ENCODE measurements around the gene MT1A. TPM values are rescaled to one million over a fixed set of nuclear protein-coding genes. Genes with fewer than 3 reads are reported as not detected.

The MT1A gene
- 2.4 and 4.2 TPM in 2 replicates for total RNA-seq (2014; rRNA removed)
- 0.70 TPM for polyA plus RNA-seq (2012)

- no peak for DNase-seq (ENCODE audit: low read depth)
Observed at GRCh38 chr16:56637814-56638750, at the start of gene MT1A. MT1A (plus strand) TSS chr16:56638666; CDS start chr16:56638739, 73 bp downstream.

DNA sequence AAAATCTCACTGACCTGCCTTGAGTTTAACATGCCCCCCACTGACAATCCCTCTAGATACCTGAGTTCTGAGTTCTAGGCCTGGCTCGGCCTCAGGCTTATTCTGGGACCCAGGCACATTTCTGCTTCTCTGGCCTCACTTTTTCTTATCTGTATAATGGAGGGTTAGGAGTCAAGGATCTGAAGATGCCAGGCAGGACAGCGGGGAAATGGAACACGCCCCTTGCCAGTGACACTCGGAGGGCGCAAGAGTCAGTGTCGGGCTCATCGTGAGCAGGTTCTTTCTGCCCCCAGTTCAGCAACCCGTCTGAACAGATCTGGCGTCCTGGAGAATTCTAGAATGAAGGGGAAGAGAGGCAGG is 49.7 kb upstream of the MT1A start:
- DNase-seq (ENCODE audit: low read depth) = no peak

DNA sequence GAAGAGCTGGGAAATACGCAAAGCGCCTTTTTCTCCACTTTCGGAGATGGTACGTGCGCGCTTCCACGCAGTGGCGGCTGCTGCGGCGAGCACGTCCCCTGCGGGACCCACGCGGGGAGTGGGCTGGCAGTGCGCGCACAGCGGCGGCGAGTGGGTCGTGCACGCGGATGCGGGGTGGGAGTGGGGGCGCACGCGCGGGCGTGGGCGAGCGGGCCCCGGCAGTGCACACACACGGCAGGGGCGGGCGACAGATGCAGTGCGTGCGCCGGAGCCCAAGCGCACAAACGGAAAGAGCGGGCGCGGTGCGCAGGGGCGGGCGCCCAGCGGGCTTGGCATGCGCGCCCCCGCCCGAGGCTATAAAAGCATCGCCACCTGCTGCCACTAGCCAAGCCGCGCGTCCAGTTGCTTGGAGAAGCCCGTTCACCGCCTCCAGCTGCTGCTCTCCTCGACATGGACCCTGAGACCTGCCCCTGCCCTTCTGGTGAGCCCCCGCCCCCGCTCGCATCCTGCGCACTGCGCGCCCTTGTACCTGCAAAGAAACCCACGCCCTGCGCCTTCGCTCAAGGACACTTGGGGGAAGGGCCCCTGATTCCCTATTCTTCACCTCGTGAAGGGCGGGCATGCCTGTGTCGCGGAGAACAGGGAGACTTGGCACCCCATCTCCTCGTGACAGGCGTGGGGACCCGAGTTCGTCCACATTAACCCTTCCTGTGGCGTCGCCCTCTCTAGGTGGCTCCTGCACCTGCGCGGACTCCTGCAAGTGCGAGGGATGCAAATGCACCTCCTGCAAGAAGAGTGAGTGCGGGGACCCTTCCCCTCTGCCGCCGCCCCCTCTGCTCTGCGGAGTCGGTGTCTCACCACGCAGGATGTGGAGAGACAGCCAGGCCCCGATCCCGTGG is 49.1 kb upstream of the MT1A start, which contains the start of gene MT3:
Gene MT3 (plus strand): TSS at position 388 of the 899 bp plus-strand sequence. CDS start 63 bp downstream, at position 451.
- DNase-seq (ENCODE audit: low read depth) = peak; percentile 24

DNA sequence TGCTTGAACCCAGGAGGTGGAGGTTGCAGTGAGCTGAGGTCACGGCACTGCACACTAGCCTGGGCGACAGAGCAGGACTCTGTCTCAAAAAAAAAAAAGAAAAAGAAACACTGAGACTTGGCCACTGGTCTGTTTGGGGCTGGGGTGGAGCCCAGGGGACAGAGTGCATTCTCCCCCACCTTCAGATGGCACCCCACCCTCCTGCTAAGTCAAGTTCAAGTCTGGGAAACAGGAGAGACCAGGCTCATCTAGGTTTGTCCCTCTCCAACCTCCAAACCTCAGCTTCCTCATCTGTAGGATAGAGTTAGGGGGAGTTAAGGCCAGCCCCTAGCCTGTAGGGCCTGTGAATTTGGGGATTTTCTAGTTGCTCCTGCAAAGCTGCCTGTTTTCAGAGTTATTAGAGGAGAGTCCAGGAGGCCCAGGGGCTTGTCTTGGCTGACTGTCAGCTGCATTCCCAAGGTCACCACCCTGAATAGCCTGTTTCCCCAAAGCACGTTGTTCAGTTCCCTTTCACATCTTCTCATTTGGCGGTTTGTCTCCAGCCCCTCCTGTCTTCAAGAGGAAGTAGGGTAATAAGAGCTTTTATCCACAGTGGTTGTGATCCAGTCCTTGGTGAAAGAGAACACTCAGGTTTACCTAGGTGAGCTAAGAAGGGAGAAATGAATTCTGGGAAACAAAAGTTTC is 46.9 kb upstream of the MT1A start:
- DNase-seq (ENCODE audit: low read depth) = no peak

DNA sequence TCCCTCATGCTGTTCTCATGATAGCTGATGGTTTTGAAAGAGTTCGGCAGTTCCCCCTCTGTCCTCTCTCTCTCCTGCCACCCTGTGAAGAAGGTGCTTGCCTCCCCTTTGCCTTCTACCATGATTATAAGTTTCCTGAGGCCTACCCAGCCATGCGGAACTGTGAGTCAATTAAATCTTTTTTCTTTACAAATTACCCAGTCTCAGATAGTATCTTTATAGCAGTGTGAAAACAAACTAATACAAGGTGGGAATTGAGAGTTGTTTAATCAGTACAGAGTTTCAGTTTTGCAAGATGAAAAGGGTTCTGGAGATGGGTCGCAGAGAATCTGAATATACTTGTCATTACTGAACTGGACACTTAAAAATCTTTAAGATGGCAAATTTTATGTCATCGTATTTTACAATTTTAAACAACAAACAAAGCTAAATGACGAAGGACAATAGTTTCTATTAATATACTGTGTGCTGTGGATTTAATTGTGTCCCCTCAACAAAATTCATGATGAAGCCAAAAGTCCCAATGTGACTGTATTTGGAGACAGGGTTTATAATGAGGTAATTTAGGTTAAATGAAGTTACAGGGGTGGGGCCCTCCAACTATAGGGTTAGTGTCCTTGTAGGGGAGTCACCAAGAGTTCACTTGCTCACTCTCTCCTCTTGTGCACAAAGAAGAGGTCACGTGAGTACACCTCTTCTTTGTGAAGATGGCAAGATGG is 44.7 kb upstream of the MT1A start:
- DNase-seq (ENCODE audit: low read depth) = no peak

- DNase-seq (ENCODE audit: low read depth) = no peak
Observed at GRCh38 chr16:56594292-56594619, 44.2 kb upstream of the MT1A start.

DNA sequence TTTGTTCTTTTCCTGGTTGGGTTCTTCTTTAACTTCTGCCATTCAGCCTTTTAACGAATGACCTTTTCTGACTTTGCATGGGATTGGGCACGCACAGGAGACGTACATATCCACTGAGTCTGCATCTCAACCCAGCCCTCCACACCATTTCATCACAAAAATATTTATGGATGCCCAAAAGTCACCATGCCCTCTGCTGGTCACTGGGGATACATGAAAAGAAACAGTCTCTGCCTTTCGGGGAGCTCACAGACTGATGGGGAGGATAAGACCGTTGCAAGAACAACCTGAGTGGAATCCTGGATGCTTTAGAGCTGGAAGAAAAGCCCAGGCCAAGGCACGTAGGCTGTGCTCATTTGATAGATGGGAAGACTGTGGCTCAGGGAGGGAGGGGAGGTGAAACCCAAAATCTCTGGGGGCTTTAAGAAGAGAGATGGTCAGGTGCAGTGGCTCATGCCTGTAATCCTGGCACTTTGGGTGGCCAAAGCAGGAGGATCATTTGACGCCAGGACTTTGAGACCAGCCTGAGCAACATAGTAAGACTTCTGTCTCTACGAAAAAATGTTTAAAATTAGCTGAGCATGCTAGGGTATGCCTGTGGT is 38.0 kb upstream of the MT1A start:
- peak; percentile 71 for DNase-seq (ENCODE audit: low read depth)

- DNase-seq (ENCODE audit: low read depth) = no peak
Observed at GRCh38 chr16:56601325-56601724, 37.1 kb upstream of the MT1A start.

GRCh38 chr16:56603589-56603988 is 34.9 kb upstream of the MT1A start:
- peak; percentile 41 for DNase-seq (ENCODE audit: low read depth)

DNA sequence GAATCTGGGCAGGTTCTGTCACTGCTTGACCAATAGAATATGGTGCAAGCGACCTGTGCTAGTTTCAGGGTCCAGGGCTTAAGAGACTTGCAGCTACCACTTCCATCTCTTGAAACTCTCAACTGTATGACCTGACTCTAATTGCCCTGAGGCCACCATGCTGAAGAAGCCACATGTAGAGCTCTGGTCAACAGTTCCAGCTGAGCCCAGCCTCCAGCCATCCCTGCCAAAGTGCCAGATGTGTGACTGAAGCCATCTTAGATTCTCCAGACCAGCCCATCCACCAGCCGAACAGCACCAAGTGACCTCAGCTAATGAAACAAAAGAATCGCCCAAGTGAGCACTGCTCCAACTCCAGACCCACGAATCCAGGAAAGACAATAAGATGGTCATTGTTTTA is 33.5 kb upstream of the MT1A start:
- DNase-seq (ENCODE audit: low read depth) = no peak

DNA sequence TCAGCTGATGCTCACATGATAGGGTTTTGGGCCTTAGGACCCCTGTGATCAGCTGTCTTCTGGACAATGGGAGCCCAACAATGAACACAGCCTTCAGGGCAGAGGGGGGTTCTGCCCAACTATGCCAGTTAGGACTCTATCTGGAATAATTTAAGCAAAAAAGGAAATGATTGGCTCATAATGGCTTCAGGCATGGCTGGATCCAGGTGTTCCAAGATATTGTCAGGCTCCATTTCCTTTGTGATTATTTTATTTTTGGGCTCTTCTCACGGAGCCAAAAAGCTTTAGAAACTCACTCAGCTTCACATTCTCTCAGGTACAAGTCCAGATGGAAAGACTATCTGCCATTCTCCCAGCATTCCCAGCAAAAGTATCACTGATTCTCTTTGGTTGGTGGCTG is 33.0 kb upstream of the MT1A start:
- no peak for DNase-seq (ENCODE audit: low read depth)

GRCh38 chr16:56606071-56606475 is 32.4 kb upstream of the MT1A start:
- peak; percentile 86 for DNase-seq (ENCODE audit: low read depth)

DNA sequence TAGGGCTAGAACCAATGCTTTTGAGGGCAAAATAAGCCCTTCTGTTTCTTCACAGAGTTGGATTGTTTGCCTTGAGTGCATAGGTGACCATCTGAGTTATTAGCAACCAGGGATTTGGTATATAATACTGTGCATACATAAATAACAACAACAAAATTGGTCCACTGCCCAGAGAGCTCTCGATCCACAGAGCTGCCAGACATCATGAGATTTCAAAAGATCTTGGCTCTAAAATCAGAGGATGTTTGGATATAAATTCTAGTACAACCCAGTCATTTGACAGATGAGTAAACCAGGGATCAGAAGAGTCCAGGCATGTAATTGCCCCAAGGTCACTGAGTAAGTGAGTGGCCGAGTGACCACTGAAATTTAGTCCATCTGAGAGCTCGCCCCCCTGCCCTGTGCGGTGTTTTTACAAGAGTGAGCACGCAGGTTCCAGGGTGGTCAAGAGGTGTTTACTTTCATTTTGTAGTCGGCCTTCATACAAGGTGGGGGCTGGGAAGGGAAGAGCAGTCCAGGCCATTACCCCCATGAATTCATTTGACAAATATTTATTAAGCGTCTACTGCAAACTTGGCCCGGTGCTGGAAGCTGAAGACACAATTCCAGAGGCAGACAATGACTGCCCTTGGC is 31.9 kb upstream of the MT1A start:
- DNase-seq (ENCODE audit: low read depth) = peak; percentile 95

DNA sequence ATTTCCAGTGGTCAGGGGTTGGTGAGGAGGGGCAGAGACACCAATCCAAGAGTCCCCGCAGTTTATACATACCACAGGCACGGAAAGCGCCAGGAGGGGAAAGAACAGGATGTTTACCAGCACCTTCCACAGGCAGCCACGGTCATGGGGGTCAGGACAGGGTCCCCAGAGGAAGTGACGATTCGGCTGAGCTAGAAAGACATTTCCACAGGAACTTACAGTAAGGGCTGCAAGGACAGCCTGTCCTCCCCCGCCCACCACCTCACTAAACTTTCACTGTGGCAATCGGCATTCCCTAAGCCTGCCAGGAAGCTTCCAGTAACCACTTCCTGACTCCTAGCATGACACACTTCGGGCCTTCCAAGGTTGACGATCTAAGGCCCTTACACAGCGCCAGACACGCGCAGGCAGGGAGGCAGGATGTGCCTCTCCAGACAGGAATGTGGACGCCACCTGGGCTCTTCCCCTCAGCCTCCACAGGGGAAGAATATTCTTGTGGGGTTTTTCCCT is 31.3 kb upstream of the MT1A start:
- peak; percentile 99 for DNase-seq (ENCODE audit: low read depth)

DNA sequence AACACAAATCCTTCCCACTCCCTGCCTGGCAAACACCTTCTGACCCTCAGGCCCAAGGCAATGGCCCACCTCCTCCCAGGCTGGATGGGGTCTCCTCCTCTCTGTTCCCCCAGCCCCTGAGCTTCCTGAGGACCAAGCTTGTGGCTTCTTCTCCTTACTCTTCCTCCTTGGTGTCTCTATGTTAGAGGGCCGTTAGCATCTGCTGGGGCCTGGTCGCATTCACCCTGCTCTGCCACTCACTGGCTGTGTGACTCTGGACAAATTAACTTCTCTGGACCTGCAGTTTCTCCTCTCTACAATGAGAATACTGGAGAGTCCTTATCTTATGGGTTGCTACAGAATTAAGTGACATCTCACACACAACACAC is 30.8 kb upstream of the MT1A start:
- DNase-seq (ENCODE audit: low read depth) = no peak

GRCh38 chr16:56608043-56608875 is 30.2 kb upstream of the MT1A start, which contains the start of gene MT2A:
MT2A (plus strand) TSS chr16:56608584; CDS start chr16:56608656, 72 bp downstream.
- peak; percentile 98 for DNase-seq (ENCODE audit: low read depth)

- peak; percentile 46 for DNase-seq (ENCODE audit: low read depth)
Observed at GRCh38 chr16:56608876-56609462, 29.5 kb upstream of the MT1A start.

GRCh38 chr16:56609463-56609921 is 29.0 kb upstream of the MT1A start:
- peak; percentile 90 for DNase-seq (ENCODE audit: low read depth)
